ENCODE data around the gene DUSP14. TPM values are rescaled to one million over a fixed set of nuclear protein-coding genes. Genes with fewer than 3 reads are reported as not detected.

DUSP14 gene
- total and polyA plus RNA-seq, 2 of the 8 experiments (the other 6 are each of a cell fraction or from before 2014, with no cell fraction given): 22.1 to 37.9 TPM

DNA sequence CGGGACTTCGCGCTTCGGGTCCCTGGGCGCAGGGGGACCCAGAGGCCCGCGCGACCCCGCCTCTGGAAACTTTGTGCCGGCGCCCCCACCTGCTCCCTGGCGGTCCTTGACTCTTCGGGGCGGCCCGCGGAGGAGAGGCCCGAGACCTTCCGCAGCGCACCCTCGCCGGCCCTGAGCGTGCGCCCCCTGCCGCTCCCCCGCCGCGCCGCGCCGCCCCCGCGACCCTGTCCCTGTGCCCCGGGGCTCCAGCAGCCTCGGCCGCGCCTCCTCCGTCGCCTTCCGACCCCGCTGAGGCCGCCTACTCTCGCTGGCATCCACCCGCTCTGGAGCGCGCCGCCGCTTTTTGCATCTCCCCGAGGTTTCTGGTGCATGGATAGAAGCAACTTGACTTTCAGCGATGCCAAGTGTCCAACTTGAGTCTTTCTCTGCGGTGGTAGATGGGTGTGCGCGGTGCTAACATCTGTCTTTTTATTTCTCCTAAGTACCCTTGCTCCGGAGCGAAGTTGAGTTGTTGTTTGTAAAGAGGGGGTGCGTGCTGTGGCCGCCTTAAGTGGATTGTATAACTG, 414 bp downstream of the DUSP14 start:
- Histone ChIP-seq H3K4me1 (replicated peaks in 1 of 4; ENCODE audit: control insufficient read depth in 3 of 4, insufficient read depth in 4 of 4, low read length in 3 of 4) (peaks cover 11 to 20% (median 13%) of the 10 kb centered on the region in 4 experiments), H3K27me3 (replicated peaks in 1 of 4; ENCODE audit: control insufficient read depth in 3 of 4, extremely low read depth in 1 of 4, insufficient read depth in 3 of 4, low read length in 3 of 4) (peaks cover 0 to 3% (median 0%) of the 10 kb centered on the region in 4 experiments; a peak in 4 of 7 replicates), H3K9me3 (ENCODE audit: insufficient read depth in 2 of 2, low read depth in 1 of 2, low read length in 1 of 2) (no peaks in the 10 kb centered on the region), H2BK15ac (ENCODE audit: low read length) (no peak overlapping the region), H4K91ac (replicated peaks; ENCODE audit: insufficient read length, low read length) (no peak overlapping the region), H3K14ac (ENCODE audit: insufficient read length) (no peak overlapping the region), H4K5ac (ENCODE audit: insufficient read length, low read depth, low read length) (no peak overlapping the region), H2BK20ac (ENCODE audit: low read length) (no peak overlapping the region), H4K20me1 (replicated peaks in 1 of 2; ENCODE audit: control insufficient read depth in 1 of 2, insufficient read depth in 2 of 2, low read length in 2 of 2) (peaks cover 0 to 3% of the 10 kb centered on the region in 2 experiments), H3K4ac (replicated peaks; ENCODE audit: insufficient read length, low read depth, low read length) (no peak overlapping the region), H3K9ac (replicated peaks in 1 of 4; ENCODE audit: extremely low read depth in 1 of 4, low read depth in 3 of 4, low read length in 3 of 4) (peak overlapping the region; percentile 9 to 38 (median 26); a peak in 4 of 7 replicates), H3K27ac (ENCODE audit: low read depth, low read length) (no peak overlapping the region), H3K23me2 (ENCODE audit: low read depth, low read length) (peaks cover 11% of the 10 kb centered on the region), H3K18ac (ENCODE audit: extremely low read depth, low read length) (no peak overlapping the region; the same call in 1 of the 2 replicates), H2AFZ (ENCODE audit: low read length) (peak overlapping the region; percentile 3; the same call in 1 of the 2 replicates), H3K4me3 (ENCODE audit: extremely low read depth in 1 of 4, insufficient read depth in 2 of 4, low read depth in 3 of 4, low read length in 4 of 4) (peak overlapping the region; percentile 59 to 81 (median 72)), H3K79me1 (ENCODE audit: low read depth, low read length) (peaks cover 2% of the 10 kb centered on the region; the same call in 1 of the 2 replicates), H2BK120ac (replicated peaks; ENCODE audit: low read depth, low read length) (no peak overlapping the region), H2BK12ac (ENCODE audit: low read depth, low read length) (no peak overlapping the region), H4K8ac (ENCODE audit: extremely low read depth, insufficient read depth, low read length) (no peak overlapping the region), H2AK5ac (ENCODE audit: low read depth, low read length) (no peak overlapping the region), H2BK5ac (ENCODE audit: low read depth, low read length) (no peak overlapping the region), H3K56ac (replicated peaks; ENCODE audit: insufficient read length, low read depth, low read length) (peak overlapping the region; percentile 59), H3K4me2 (ENCODE audit: insufficient read depth in 1 of 2, low read depth in 2 of 2, low read length in 2 of 2) (peak overlapping the region; percentile 81 to 91), H3K23ac (ENCODE audit: insufficient read length) (no peak overlapping the region), H3K79me2 (ENCODE audit: control insufficient read depth in 1 of 2, insufficient read depth in 2 of 2, low read length in 2 of 2) (peaks cover 0 to 41% of the 10 kb centered on the region in 2 experiments; a peak in 2 of 4 replicates), H3K36me3 (ENCODE audit: control insufficient read depth in 2 of 4, insufficient read depth in 4 of 4, low read length in 3 of 4) (no peaks in the 10 kb centered on the region)
- DNase-seq (ENCODE audit: low read depth in 1 of 2, low spot score in 2 of 2): peak in 1 of 2 experiments; percentile 83
- WGBS, 2 experiments (ENCODE audit: extremely low coverage in 1 of 2, insufficient coverage in 1 of 2, insufficient read length in 1 of 2, insufficient replicate concordance in 2 of 2, low coverage in 1 of 2, low lambda C conversion rate in 2 of 2, missing lambda C conversion rate in 1 of 2): 3% methylated on average over 19 of the region's 56 CpGs; no CpG with 5 or more reads in 1 of the 2 experiments
- POLR2A ChIA-PET (ENCODE audit: partially characterized antibody): interaction anchor here (0.6 to 2.1 kb wide), 7 partner anchors 12 to 87 kb away, joined by 3 to 8 read pairs (median 3); no protein-coding TSS in a partner anchor
- no peak for TF ChIP-seq FOSL1 (IDR thresholded peaks at IDR 0.05; ENCODE audit: insufficient read depth, low read depth, low read length)
- no peak for TF ChIP-seq SIX5 (IDR thresholded peaks at IDR 0.05; ENCODE audit: low read depth, low read length)
- TF ChIP-seq SAP30 (IDR thresholded peaks at IDR 0.05; ENCODE audit: insufficient read depth, insufficient replicate concordance, low read length): peak; percentile 42
- TF ChIP-seq EGR1 (IDR thresholded peaks at IDR 0.05; ENCODE audit: borderline replicate concordance, low read depth, low read length): peak; percentile 86; the same call in 1 of the 2 replicates
- TF ChIP-seq, protein P1, sequence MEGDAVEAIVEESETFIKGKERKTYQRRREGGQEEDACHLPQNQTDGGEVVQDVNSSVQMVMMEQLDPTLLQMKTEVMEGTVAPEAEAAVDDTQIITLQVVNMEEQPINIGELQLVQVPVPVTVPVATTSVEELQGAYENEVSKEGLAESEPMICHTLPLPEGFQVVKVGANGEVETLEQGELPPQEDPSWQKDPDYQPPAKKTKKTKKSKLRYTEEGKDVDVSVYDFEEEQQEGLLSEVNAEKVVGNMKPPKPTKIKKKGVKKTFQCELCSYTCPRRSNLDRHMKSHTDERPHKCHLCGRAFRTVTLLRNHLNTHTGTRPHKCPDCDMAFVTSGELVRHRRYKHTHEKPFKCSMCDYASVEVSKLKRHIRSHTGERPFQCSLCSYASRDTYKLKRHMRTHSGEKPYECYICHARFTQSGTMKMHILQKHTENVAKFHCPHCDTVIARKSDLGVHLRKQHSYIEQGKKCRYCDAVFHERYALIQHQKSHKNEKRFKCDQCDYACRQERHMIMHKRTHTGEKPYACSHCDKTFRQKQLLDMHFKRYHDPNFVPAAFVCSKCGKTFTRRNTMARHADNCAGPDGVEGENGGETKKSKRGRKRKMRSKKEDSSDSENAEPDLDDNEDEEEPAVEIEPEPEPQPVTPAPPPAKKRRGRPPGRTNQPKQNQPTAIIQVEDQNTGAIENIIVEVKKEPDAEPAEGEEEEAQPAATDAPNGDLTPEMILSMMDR (IDR thresholded peaks at IDR 0.05; ENCODE audit: control extremely low read depth in 1 of 3, insufficient read depth in 1 of 3, low read depth in 1 of 3, low read length in 3 of 3): peak in 2 of 3 experiments; percentile 3 to 21; a peak in 1 of 4 replicates
- CTCF ChIA-PET (ENCODE audit: partially characterized antibody): interaction anchor here (1.4 kb wide), 1 partner anchor 17 kb away, joined by 6 read pairs; no protein-coding TSS in a partner anchor
- no peak for FAIRE-seq
